VCaP (cell line): ENCODE results near the gene RAB3GAP1.
A peak's percentile ranks its signal among the peaks of the same experiment; 100 is the strongest.
"Not testable (repeated sequence)": the region's sequence is repeated elsewhere in the genome, so short reads cannot be mapped to it uniquely, and the experiment has no call there.

Experiments used
- H3K27ac ChIP-seq: fragments of 450-650 bp; 2 replicates; pipeline ENCODE4 v1.5.1; 2017
- CTCF ChIP-seq: fragments of 450-650 bp; conservative IDR thresholded peaks from 2 replicates; pipeline ENCODE4 v1.5.1; 2017; ENCODE audit warnings: mild to moderate bottlenecking, moderate library complexity

The RAB3GAP1 gene

DNA sequence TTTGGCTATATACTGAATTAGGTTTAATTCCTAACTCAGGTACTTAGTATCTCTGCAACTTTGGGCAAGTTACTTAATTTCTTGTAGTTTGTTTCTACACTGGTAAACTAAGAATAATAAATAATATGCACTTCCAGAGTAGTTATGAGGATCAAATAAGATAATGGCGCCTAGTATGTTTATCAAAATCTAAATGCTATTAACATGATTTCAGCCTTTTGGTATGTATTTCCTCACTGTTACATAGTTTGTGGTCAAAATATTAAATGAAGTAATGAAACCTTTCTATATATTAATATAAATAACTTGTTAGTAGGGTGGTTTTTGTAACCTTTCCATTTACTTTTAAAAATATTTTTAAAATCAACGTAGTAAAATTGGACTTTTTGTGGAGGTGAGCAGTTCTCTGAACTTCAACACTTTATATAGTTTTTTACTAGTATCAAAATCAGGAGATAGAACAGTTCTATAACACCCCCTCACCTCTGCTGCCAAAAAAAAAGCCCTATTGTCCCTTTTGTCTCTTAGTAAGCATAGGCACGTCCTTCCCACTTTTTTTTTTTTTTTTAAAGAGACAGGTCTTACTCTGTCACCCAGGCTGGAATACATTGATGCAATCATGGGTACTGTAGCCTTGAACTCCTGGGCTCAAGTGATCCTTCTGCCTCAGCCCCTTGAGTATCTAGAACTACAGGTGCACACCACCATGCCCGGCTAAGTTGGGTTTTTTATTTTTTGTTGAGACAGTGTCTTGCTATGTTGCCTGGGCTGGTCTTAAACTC, 44.8 kb downstream of the RAB3GAP1 start:
- no peak overlapping the region for H3K27ac ChIP-seq
- no peak for TF ChIP-seq CTCF

GRCh38 chr2:135097532-135098231, 45.6 kb downstream of the RAB3GAP1 start:
- no peak for TF ChIP-seq CTCF

GRCh38 chr2:135099802-135100483, 47.9 kb downstream of the RAB3GAP1 start:
- peak overlapping the region; percentile 31; the same call in 1 of the 2 replicates for H3K27ac ChIP-seq
- TF ChIP-seq CTCF = no peak

More at GRCh38 chr2:135097532-135098231, 45.6 kb downstream of the RAB3GAP1 start:
- H3K27ac ChIP-seq = no peak overlapping the region

- no peak overlapping the region for H3K27ac ChIP-seq
- no peak for TF ChIP-seq CTCF
These were observed 51.8 kb downstream of the RAB3GAP1 start for GRCh38 chr2:135103843-135104242.

DNA sequence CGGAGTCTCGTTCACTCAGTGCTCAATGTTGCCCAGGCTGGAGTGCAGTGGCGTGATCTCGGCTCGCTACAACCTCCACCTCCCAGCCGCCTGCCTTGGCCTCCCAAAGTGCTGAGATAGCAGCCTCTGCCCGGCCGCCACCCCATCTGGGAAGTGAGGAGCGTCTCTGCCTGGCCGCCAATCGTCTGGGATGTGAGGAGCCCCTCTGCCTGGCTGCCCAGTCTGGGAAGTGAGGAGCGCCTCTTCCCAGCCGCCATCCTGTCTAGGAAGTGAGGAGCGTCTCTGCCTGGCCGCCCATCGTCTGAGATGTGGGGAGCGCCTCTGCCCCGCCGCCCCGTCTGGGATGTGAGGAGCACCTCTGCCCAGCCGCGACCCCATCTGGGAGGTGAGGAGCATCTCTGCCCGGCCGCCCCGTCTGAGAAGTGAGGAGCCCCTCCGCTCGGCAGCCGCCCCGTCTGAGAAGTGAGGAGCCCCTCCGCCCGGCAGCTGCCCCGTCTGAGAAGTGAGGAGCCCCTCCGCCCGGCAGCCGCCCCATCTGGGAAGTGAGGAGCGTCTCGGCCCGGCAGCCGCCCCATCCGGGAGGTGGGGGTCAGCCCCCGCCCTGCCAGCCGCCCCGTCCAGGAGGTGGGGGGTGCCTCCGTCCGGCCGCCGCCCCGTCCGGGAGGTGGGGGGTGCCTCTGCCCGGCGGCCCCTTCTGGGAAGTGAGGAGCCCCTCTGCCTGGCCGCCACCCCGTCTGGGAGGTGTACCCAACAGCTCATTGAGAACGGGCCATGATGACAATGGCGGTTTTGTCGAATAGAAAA, 53.6 kb downstream of the RAB3GAP1 start:
- not testable (repeated sequence) for H3K27ac ChIP-seq

DNA sequence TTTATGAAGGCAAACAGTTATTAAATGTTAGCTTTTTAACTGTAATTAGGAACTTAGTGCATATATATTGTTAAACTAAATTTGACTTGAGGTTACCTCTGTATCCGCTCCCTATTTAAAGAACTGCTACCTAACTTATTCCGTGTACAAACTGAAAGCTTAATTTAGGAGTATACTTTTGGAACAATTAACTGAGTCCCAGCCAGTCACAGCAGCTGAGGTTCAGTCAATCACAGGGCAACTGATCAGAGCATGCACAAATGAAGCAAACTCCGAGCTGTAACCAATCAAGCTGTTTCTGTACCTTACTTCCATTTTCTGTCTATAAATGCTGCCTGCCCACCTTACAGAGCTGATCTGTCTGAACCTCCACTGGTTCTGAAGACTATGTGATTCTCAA, 61.2 kb downstream of the RAB3GAP1 start:
- TF ChIP-seq CTCF = no peak
- no peak overlapping the region for H3K27ac ChIP-seq

GRCh38 chr2:135119582-135119981, 67.5 kb downstream of the RAB3GAP1 start:
- no peak overlapping the region for H3K27ac ChIP-seq
- no peak for TF ChIP-seq CTCF
